ENCODE results near the gene RPS3. TPM values are rescaled to one million over a fixed set of nuclear protein-coding genes. Genes with fewer than 3 reads are reported as not detected.
A peak's percentile ranks its signal among the peaks of the same experiment; 100 is the strongest.

The RPS3 gene
- total RNA-seq, 1 experiment from 2014 or later: 1,749 TPM

GRCh38 chr11:75388386-75389275 is 10.7 kb upstream of the RPS3 start:
- no peak overlapping the region for H3K27ac Mint-ChIP-seq (ENCODE audit: unreplicated experiment)
- H3K27me3 Mint-ChIP-seq (ENCODE audit: unreplicated experiment): no peaks in the 10 kb centered on the region
- H3K4me1 Mint-ChIP-seq (ENCODE audit: low read depth, unreplicated experiment): peaks cover 8% of the 10 kb centered on the region
- DNase-seq: peak; percentile 74
- CTCF ChIA-PET: interaction anchor here (0.6 to 2.1 kb wide), 10 partner anchors 16 to 145 kb away, joined by 3 to 9 read pairs (median 3); no protein-coding TSS in a partner anchor
- H3K9me3 Mint-ChIP-seq (ENCODE audit: low read depth, unreplicated experiment): no peaks in the 10 kb centered on the region
- H3K4me3 Mint-ChIP-seq (ENCODE audit: low read depth, unreplicated experiment): no peak overlapping the region
- intact Hi-C loops (cut with micrococcal nuclease; ENCODE audit: unreplicated experiment): loop anchor here (1.0 kb wide), 1 partner anchor 144 kb away; no protein-coding TSS in a partner anchor
- no peaks in the 10 kb centered on the region for H3K36me3 Mint-ChIP-seq (ENCODE audit: insufficient read depth, unreplicated experiment)
- peak; percentile 74 for TF ChIP-seq CTCF (IDR thresholded peaks at IDR 0.05; ENCODE audit: unreplicated experiment)
- BruUV-seq (replicated peaks): no TSS peak

- DNase-seq: no peak
- H3K36me3 Mint-ChIP-seq (ENCODE audit: insufficient read depth, unreplicated experiment): no peaks in the 10 kb centered on the region
- no peaks in the 10 kb centered on the region for H3K27me3 Mint-ChIP-seq (ENCODE audit: unreplicated experiment)
- H3K9me3 Mint-ChIP-seq (ENCODE audit: low read depth, unreplicated experiment): no peaks in the 10 kb centered on the region
- H3K4me3 Mint-ChIP-seq (ENCODE audit: low read depth, unreplicated experiment): no peak overlapping the region
- no TSS peak for BruUV-seq (replicated peaks)
- H3K27ac Mint-ChIP-seq (ENCODE audit: unreplicated experiment): no peak overlapping the region
- TF ChIP-seq CTCF (IDR thresholded peaks at IDR 0.05; ENCODE audit: unreplicated experiment): no peak
- intact Hi-C loops (cut with micrococcal nuclease; ENCODE audit: unreplicated experiment): no loop called here
- H3K4me1 Mint-ChIP-seq (ENCODE audit: low read depth, unreplicated experiment): peaks cover 6% of the 10 kb centered on the region
- CTCF ChIA-PET: interaction anchor here (0.6 to 1.0 kb wide), 3 partner anchors 17 to 62 kb away, joined by 3 to 4 read pairs (median 3); no protein-coding TSS in a partner anchor
These were observed 10.1 kb upstream of the RPS3 start for GRCh38 chr11:75389276-75389605.

GRCh38 chr11:75389925-75390324 is 9.4 kb upstream of the RPS3 start:
- TF ChIP-seq CTCF (IDR thresholded peaks at IDR 0.05; ENCODE audit: unreplicated experiment): no peak
- no TSS peak for BruUV-seq (replicated peaks)
- CTCF ChIA-PET: interaction anchor here (0.6 to 1.0 kb wide), 4 partner anchors 11 to 110 kb away, joined by 3 to 4 read pairs (median 3); no protein-coding TSS in a partner anchor
- no peak overlapping the region for H3K27ac Mint-ChIP-seq (ENCODE audit: unreplicated experiment)
- no peak overlapping the region for H3K4me3 Mint-ChIP-seq (ENCODE audit: low read depth, unreplicated experiment)
- H3K9me3 Mint-ChIP-seq (ENCODE audit: low read depth, unreplicated experiment): no peaks in the 10 kb centered on the region
- peaks cover under 1% of the 10 kb centered on the region for H3K27me3 Mint-ChIP-seq (ENCODE audit: unreplicated experiment)
- H3K36me3 Mint-ChIP-seq (ENCODE audit: insufficient read depth, unreplicated experiment): no peaks in the 10 kb centered on the region
- intact Hi-C loops (cut with micrococcal nuclease; ENCODE audit: unreplicated experiment): no loop called here
- no peak for DNase-seq
- no peaks in the 10 kb centered on the region for H3K4me1 Mint-ChIP-seq (ENCODE audit: low read depth, unreplicated experiment)

GRCh38 chr11:75394085-75394840 is 5.1 kb upstream of the RPS3 start:
- H3K4me3 Mint-ChIP-seq (ENCODE audit: low read depth, unreplicated experiment): no peak overlapping the region
- intact Hi-C loops (cut with micrococcal nuclease; ENCODE audit: unreplicated experiment): no loop called here
- CTCF ChIA-PET: interaction anchor here (0.7 kb wide), 1 partner anchor 14 kb away, joined by 3 read pairs; no protein-coding TSS in a partner anchor

More at GRCh38 chr11:75394085-75394840, 5.1 kb upstream of the RPS3 start:
- DNase-seq: no peak
- Mint-ChIP-seq H3K9me3 (ENCODE audit: low read depth, unreplicated experiment) (no peaks in the 10 kb centered on the region), H3K27me3 (ENCODE audit: unreplicated experiment) (peaks cover 16% of the 10 kb centered on the region), H3K27ac (ENCODE audit: unreplicated experiment) (no peak overlapping the region), H3K36me3 (ENCODE audit: insufficient read depth, unreplicated experiment) (peaks cover 4% of the 10 kb centered on the region), H3K4me1 (ENCODE audit: low read depth, unreplicated experiment) (no peaks in the 10 kb centered on the region)
- no peak for TF ChIP-seq CTCF (IDR thresholded peaks at IDR 0.05; ENCODE audit: unreplicated experiment)
- BruUV-seq (replicated peaks): no TSS peak
